H54 (cell line): ENCODE measurements around the gene KBTBD2.
"Not testable (repeated sequence)": the region's sequence is repeated elsewhere in the genome, so short reads cannot be mapped to it uniquely, and the experiment has no call there.

Source experiments
- DNase-seq: peaks from one replicate; pipeline ENCODE4 v3.0.0; 2011; ENCODE audit warnings: low spot score, mixed read lengths; ENCODE audit not compliant: insufficient read length
- FAIRE-seq: peaks from 3 replicates; lab custom pipeline; 2011; peaks lifted over from hg19 to GRCh38; lab: Jason Lieb, UNC
- POLR2A ChIP-seq: IDR thresholded peaks from 2 replicates; pipeline ENCODE4 v1.6.1; 2011; ENCODE audit warnings: low read depth, mild to moderate bottlenecking, low read length

Gene KBTBD2

GRCh38 chr7:32891043-32891799 is at the start of gene KBTBD2:
KBTBD2 (minus strand) TSS chr7:32891760; CDS start chr7:32879604, 12,156 bp downstream.
- peak; percentile 72 for TF ChIP-seq POLR2A
- DNase-seq = peak; percentile 88
- no peak for FAIRE-seq

GRCh38 chr7:32941181-32941580 is 49.6 kb upstream of the KBTBD2 start:
- DNase-seq = no peak
- FAIRE-seq = no peak
- no peak for TF ChIP-seq POLR2A

GRCh38 chr7:32937344-32938174 is 46.0 kb upstream of the KBTBD2 start:
- FAIRE-seq = peak; percentile 27
- DNase-seq = peak; percentile 51
- no peak for TF ChIP-seq POLR2A

- no peak for TF ChIP-seq POLR2A
- DNase-seq (no peak), FAIRE-seq (no peak)
Measured at GRCh38 chr7:32936689-32937088, 45.1 kb upstream of the KBTBD2 start.

- DNase-seq = no peak
- no peak for FAIRE-seq
- no peak for TF ChIP-seq POLR2A
Measured at GRCh38 chr7:32935558-32935957, 44.0 kb upstream of the KBTBD2 start.

GRCh38 chr7:32930378-32930777 is 38.8 kb upstream of the KBTBD2 start:
- no peak for TF ChIP-seq POLR2A
- FAIRE-seq = no peak
- no peak for DNase-seq

GRCh38 chr7:32929430-32930143 is 38.0 kb upstream of the KBTBD2 start:
- no peak for FAIRE-seq

GRCh38 chr7:32928785-32929298 is 37.3 kb upstream of the KBTBD2 start:
- TF ChIP-seq POLR2A = no peak
- DNase-seq (no peak), FAIRE-seq (no peak)

More at GRCh38 chr7:32929430-32930143, 38.0 kb upstream of the KBTBD2 start:
- no peak for TF ChIP-seq POLR2A
- DNase-seq = no peak

GRCh38 chr7:32921896-32922295 is 30.3 kb upstream of the KBTBD2 start:
- no peak for DNase-seq
- no peak for TF ChIP-seq POLR2A
- no peak for FAIRE-seq

GRCh38 chr7:32916994-32917393 is 25.4 kb upstream of the KBTBD2 start:
- not testable (repeated sequence) for DNase-seq, FAIRE-seq

GRCh38 chr7:32916006-32916405 is 24.4 kb upstream of the KBTBD2 start:
- no peak for TF ChIP-seq POLR2A
- DNase-seq (no peak), FAIRE-seq (no peak)

GRCh38 chr7:32915041-32915536 is 23.5 kb upstream of the KBTBD2 start:
- FAIRE-seq = no peak
- DNase-seq = no peak
- no peak for TF ChIP-seq POLR2A

GRCh38 chr7:32914184-32914583 is 22.6 kb upstream of the KBTBD2 start:
- no peak for TF ChIP-seq POLR2A
- FAIRE-seq (no peak), DNase-seq (no peak)
